Measurements from ENCODE around the gene CREB5. TPM values are rescaled to one million over a fixed set of nuclear protein-coding genes. Genes with fewer than 3 reads are reported as not detected.

Gene CREB5
- total RNA-seq, 1 experiment from 2014 or later = 0.49 TPM

- ChIA-PET POLR2A (no interaction called here), CTCF (no interaction called here)
- BruUV-seq (replicated peaks) = no TSS peak
These were observed 355.0 kb downstream of the CREB5 start for GRCh38 chr7:28767356-28767755.

GRCh38 chr7:28768577-28769147, 356.3 kb downstream of the CREB5 start:
- Histone ChIP-seq H3K4me1 (ENCODE audit: control insufficient read depth in 1 of 2, insufficient read depth in 2 of 2, low read length in 2 of 2) (no peaks in the 10 kb centered on the region), H2AFZ (ENCODE audit: low read depth, low read length, poor library complexity, severe bottlenecking) (no peak overlapping the region), H3K27me3 (ENCODE audit: insufficient read depth, low read length) (peaks cover 10% of the 10 kb centered on the region; the same call in 1 of the 2 replicates), H3K9me2 (ENCODE audit: insufficient read depth) (no peaks in the 10 kb centered on the region), H3K9ac (ENCODE audit: low read length) (no peak overlapping the region), H3K27ac (ENCODE audit: low read depth, low read length) (no peak overlapping the region), H4K20me1 (ENCODE audit: insufficient read depth) (no peaks in the 10 kb centered on the region), H3K36me3 (ENCODE audit: control insufficient read depth in 1 of 2, insufficient read depth in 2 of 2, low read length in 2 of 2) (no peaks in the 10 kb centered on the region), H3K4me3 (replicated peaks in 1 of 2; ENCODE audit: low read depth in 1 of 2, low read length in 2 of 2) (no peak overlapping the region), H3K79me2 (ENCODE audit: insufficient read depth, low read length) (no peaks in the 10 kb centered on the region), H3K4me2 (ENCODE audit: low read length) (no peak overlapping the region), H3K9me3 (ENCODE audit: control insufficient read depth in 1 of 2, insufficient read depth in 1 of 2, low read depth in 1 of 2, low read length in 2 of 2) (no peaks in the 10 kb centered on the region)
- ChIA-PET CTCF (no interaction called here), POLR2A (no interaction called here), RAD21 (ENCODE audit: low non-redundant PET in 1 of 2, low total read pairs in 2 of 2, uncharacterized antibody in 2 of 2, unreplicated experiment in 2 of 2) (no interaction called here)
- DNase-seq (ENCODE audit: low read depth, low spot score) = no peak
- no TSS peak for BruUV-seq (replicated peaks)
- ATAC-seq = no peak
- intact Hi-C loops (cut with micrococcal nuclease) = no loop called here
- TF ChIP-seq ATF3 (IDR thresholded peaks at IDR 0.05) = no peak
- TF ChIP-seq TCF7L2 (IDR thresholded peaks at IDR 0.05; ENCODE audit: borderline replicate concordance, extremely low read depth, insufficient read depth, insufficient read length) = no peak
- no peak for TF ChIP-seq REST (IDR thresholded peaks at IDR 0.05; ENCODE audit: low read depth)
- no peak for TF ChIP-seq SRF (IDR thresholded peaks at IDR 0.05; ENCODE audit: low read depth)
- TF ChIP-seq RAD21 (IDR thresholded peaks at IDR 0.05; ENCODE audit: low read depth) = no peak
- no peak for TF ChIP-seq EZH2phosphoT487 (IDR thresholded peaks at IDR 0.05; ENCODE audit: borderline replicate concordance)
- TF ChIP-seq ELF1 (IDR thresholded peaks at IDR 0.05; ENCODE audit: borderline replicate concordance, low read depth) = no peak
- TF ChIP-seq ZFX (IDR thresholded peaks at IDR 0.05) = no peak
- no peak for TF ChIP-seq POLR2AphosphoS5 (IDR thresholded peaks at IDR 0.05; ENCODE audit: low read depth, low read length)
- TF ChIP-seq POLR2A (IDR thresholded peaks at IDR 0.05; ENCODE audit: borderline replicate concordance, extremely low read depth, insufficient read depth, insufficient read length) = no peak
- no peak for TF ChIP-seq SP1 (IDR thresholded peaks at IDR 0.05; ENCODE audit: low read depth)
- no peak for TF ChIP-seq CBX3 (IDR thresholded peaks at IDR 0.05; ENCODE audit: low read depth)
- TF ChIP-seq JUND (IDR thresholded peaks at IDR 0.05) = no peak

More at GRCh38 chr7:28767356-28767755, 355.0 kb downstream of the CREB5 start:
- Histone ChIP-seq H3K4me2 (ENCODE audit: low read length) (no peak overlapping the region), H3K9me2 (ENCODE audit: insufficient read depth) (no peaks in the 10 kb centered on the region), H4K20me1 (ENCODE audit: insufficient read depth) (no peaks in the 10 kb centered on the region), H2AFZ (ENCODE audit: low read depth, low read length, poor library complexity, severe bottlenecking) (no peak overlapping the region), H3K9me3 (ENCODE audit: control insufficient read depth in 1 of 2, insufficient read depth in 1 of 2, low read depth in 1 of 2, low read length in 2 of 2) (no peaks in the 10 kb centered on the region), H3K4me3 (replicated peaks in 1 of 2; ENCODE audit: low read depth in 1 of 2, low read length in 2 of 2) (no peak overlapping the region), H3K4me1 (ENCODE audit: control insufficient read depth in 1 of 2, insufficient read depth in 2 of 2, low read length in 2 of 2) (no peaks in the 10 kb centered on the region), H3K9ac (ENCODE audit: low read length) (no peak overlapping the region), H3K27me3 (ENCODE audit: insufficient read depth, low read length) (peaks cover 10% of the 10 kb centered on the region; the same call in 1 of the 2 replicates), H3K27ac (ENCODE audit: low read depth, low read length) (no peak overlapping the region), H3K36me3 (ENCODE audit: control insufficient read depth in 1 of 2, insufficient read depth in 2 of 2, low read length in 2 of 2) (no peaks in the 10 kb centered on the region), H3K79me2 (ENCODE audit: insufficient read depth, low read length) (no peaks in the 10 kb centered on the region)
- intact Hi-C loops (cut with micrococcal nuclease) = no loop called here
- ATAC-seq (no peak), DNase-seq (ENCODE audit: low read depth, low spot score) (no peak)
- RAD21 ChIA-PET (ENCODE audit: low non-redundant PET in 1 of 2, low total read pairs in 2 of 2, uncharacterized antibody in 2 of 2, unreplicated experiment in 2 of 2) = no interaction called here
- TF ChIP-seq CBX3 (IDR thresholded peaks at IDR 0.05; ENCODE audit: low read depth) (no peak), YY1 (IDR thresholded peaks at IDR 0.05; ENCODE audit: extremely low read depth, insufficient replicate concordance, low read depth, low read length) (no peak), TCF7L2 (IDR thresholded peaks at IDR 0.05; ENCODE audit: borderline replicate concordance, extremely low read depth, insufficient read depth, insufficient read length) (no peak), EGR1 (IDR thresholded peaks at IDR 0.05; ENCODE audit: low read depth) (no peak)
- TF ChIP-seq, protein P1, sequence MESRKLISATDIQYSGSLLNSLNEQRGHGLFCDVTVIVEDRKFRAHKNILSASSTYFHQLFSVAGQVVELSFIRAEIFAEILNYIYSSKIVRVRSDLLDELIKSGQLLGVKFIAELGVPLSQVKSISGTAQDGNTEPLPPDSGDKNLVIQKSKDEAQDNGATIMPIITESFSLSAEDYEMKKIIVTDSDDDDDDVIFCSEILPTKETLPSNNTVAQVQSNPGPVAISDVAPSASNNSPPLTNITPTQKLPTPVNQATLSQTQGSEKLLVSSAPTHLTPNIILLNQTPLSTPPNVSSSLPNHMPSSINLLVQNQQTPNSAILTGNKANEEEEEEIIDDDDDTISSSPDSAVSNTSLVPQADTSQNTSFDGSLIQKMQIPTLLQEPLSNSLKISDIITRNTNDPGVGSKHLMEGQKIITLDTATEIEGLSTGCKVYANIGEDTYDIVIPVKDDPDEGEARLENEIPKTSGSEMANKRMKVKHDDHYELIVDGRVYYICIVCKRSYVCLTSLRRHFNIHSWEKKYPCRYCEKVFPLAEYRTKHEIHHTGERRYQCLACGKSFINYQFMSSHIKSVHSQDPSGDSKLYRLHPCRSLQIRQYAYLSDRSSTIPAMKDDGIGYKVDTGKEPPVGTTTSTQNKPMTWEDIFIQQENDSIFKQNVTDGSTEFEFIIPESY (IDR thresholded peaks at IDR 0.05; ENCODE audit: extremely low read depth, insufficient replicate concordance, low read length) = no peak
